C4-2B (cell line): ENCODE measurements around the gene VOPP1.

Source experiments
- ZFX ChIP-seq: fragments of 450-650 bp; IDR thresholded peaks from 2 replicates; pipeline ENCODE4 v1.6.1; 2017
- TF ChIP-seq, protein P1 (sequence below): fragments of 450-650 bp; conservative IDR thresholded peaks from 2 replicates; pipeline ENCODE4 v1.5.1; 2017; ENCODE audit warnings: mild to moderate bottlenecking

DNA sequence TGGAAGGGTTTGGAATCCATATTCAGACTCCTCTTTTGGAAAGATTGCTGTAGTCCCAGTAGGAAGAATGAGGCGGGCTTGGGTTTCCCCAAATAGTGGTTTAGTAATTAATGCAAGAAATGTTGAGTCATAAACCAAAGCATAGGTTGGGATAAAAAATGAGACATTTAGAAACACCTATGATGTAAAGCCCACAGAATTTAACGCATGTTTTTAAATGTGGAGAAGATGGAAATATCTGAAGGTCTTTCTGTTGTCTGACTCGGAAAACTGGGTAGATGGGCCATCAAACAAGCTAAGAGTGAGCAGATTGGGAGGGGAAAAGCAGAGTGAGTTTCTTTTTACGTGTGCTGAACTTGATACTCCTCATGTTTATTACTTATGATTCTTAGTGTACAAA lies 145.0 kb downstream of the VOPP1 start:
- no peak for TF ChIP-seq ZFX
- TF ChIP-seq, protein P1, sequence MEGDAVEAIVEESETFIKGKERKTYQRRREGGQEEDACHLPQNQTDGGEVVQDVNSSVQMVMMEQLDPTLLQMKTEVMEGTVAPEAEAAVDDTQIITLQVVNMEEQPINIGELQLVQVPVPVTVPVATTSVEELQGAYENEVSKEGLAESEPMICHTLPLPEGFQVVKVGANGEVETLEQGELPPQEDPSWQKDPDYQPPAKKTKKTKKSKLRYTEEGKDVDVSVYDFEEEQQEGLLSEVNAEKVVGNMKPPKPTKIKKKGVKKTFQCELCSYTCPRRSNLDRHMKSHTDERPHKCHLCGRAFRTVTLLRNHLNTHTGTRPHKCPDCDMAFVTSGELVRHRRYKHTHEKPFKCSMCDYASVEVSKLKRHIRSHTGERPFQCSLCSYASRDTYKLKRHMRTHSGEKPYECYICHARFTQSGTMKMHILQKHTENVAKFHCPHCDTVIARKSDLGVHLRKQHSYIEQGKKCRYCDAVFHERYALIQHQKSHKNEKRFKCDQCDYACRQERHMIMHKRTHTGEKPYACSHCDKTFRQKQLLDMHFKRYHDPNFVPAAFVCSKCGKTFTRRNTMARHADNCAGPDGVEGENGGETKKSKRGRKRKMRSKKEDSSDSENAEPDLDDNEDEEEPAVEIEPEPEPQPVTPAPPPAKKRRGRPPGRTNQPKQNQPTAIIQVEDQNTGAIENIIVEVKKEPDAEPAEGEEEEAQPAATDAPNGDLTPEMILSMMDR: no peak
